Measurements from ENCODE around the gene MCF2L.

GRCh38 chr13:113069861-113070805 is 101.1 kb downstream of the MCF2L start:
- no peak for TF ChIP-seq CTCF (conservative IDR thresholded peaks at IDR 0.05; ENCODE audit: low read depth, low read length)
- no peak for TF ChIP-seq EZH2 (IDR thresholded peaks at IDR 0.05; ENCODE audit: low read length, unreplicated experiment)
